Fibroblast of pulmonary artery (primary cell): ENCODE measurements around the gene RASSF1.

Source experiments
- DNase-seq: peaks from one replicate; pipeline ENCODE4 v3.0.0-alpha.2; 2010; ENCODE audit warnings: low read depth
- H3K4me3 ChIP-seq: replicated peaks from 2 replicates; pipeline ENCODE4 v1.5.1; 2011; ENCODE audit warnings: low read depth, mild to moderate bottlenecking, control low read depth, low read length, moderate library complexity
- CTCF ChIP-seq: IDR thresholded peaks from 2 replicates; pipeline ENCODE4 v1.5.1; 2011; ENCODE audit warnings: mild to moderate bottlenecking, control low read depth, low read length, inconsistent platforms; ENCODE audit errors: missing control alignments

RASSF1 gene

GRCh38 chr3:50352781-50353180 lies 12.1 kb upstream of the RASSF1 start:
- H3K4me3 ChIP-seq, result no peak overlapping the region
- TF ChIP-seq CTCF, result peak; percentile 22
- no peak for DNase-seq

- peak overlapping the region; percentile 92 for H3K4me3 ChIP-seq
- no peak for TF ChIP-seq CTCF
- no peak for DNase-seq
Measured at GRCh38 chr3:50351323-50351697, 10.7 kb upstream of the RASSF1 start.

GRCh38 chr3:50350527-50351322 lies 10.1 kb upstream of the RASSF1 start, which contains the start of the genes CYB561D2 and NPRL2:
Gene CYB561D2, plus strand, starts transcription at chr3:50350862. Its CDS starts 572 bp downstream, at chr3:50351434.
Gene NPRL2, minus strand, starts transcription at chr3:50350775. Its CDS starts 123 bp downstream, at chr3:50350652.
- peak; percentile 90 for DNase-seq
- TF ChIP-seq CTCF, result no peak
- H3K4me3 ChIP-seq, result peak within 1 kb of the TSS; percentile 92

GRCh38 chr3:50350213-50350526 lies 9.5 kb upstream of the RASSF1 start:
- peak overlapping the region; percentile 92 for H3K4me3 ChIP-seq
- TF ChIP-seq CTCF, result no peak
- DNase-seq, result no peak

GRCh38 chr3:50347187-50347813 lies 6.7 kb upstream of the RASSF1 start:
- H3K4me3 ChIP-seq, result no peak overlapping the region
- TF ChIP-seq CTCF, result peak; percentile 59
- DNase-seq, result peak; percentile 80

- peak; percentile 47 for DNase-seq
- no peak for TF ChIP-seq CTCF
- peak within 1 kb of the TSS; percentile 55 for H3K4me3 ChIP-seq
Measured at GRCh38 chr3:50345586-50346234, 5.1 kb upstream of the RASSF1 start, which contains the start of gene ZMYND10. Gene ZMYND10, minus strand, starts transcription at chr3:50345732. Its CDS starts 153 bp downstream, at chr3:50345579.
